Measurements from ENCODE around the gene KRTAP10-2.

DNA sequence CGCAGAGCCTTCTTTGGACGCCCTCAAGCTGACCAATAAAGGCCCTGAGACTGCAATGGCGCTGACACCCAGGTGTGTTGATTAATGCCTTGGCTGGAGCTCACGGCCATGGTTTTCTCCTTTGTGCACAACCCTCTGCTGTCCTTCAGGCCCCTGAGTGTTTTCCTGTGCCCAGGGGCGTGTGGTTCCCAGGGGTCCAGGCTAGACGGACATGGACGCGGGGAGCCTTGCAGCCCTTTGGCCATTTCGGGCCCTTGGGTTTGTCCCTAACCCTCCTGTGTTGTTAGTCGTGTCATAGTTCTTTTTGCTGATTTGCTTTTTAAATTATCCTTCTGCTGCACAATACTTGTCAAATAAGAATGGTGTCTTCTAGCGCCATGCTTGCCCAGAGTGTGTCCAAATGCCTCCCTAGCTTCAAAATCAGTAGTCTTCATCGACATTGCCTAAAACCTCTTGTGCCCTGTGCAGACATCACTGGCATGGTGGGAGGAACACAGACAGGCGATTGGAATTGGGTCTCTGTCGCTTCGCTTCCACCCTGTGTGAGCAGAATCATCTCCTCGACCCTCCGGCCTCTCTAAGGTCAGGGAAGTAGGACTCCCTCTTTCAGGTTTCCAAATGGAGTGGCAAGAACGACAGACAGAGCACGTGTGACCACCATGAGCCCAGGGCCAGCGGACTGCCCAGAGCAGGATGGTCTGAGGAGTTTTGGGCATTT, 24.2 kb upstream of the KRTAP10-2 start:
- TF ChIP-seq, protein P1, sequence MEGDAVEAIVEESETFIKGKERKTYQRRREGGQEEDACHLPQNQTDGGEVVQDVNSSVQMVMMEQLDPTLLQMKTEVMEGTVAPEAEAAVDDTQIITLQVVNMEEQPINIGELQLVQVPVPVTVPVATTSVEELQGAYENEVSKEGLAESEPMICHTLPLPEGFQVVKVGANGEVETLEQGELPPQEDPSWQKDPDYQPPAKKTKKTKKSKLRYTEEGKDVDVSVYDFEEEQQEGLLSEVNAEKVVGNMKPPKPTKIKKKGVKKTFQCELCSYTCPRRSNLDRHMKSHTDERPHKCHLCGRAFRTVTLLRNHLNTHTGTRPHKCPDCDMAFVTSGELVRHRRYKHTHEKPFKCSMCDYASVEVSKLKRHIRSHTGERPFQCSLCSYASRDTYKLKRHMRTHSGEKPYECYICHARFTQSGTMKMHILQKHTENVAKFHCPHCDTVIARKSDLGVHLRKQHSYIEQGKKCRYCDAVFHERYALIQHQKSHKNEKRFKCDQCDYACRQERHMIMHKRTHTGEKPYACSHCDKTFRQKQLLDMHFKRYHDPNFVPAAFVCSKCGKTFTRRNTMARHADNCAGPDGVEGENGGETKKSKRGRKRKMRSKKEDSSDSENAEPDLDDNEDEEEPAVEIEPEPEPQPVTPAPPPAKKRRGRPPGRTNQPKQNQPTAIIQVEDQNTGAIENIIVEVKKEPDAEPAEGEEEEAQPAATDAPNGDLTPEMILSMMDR (conservative IDR thresholded peaks at IDR 0.05; ENCODE audit: low read length) = no peak
- no peak for TF ChIP-seq EZH2phosphoT487 (IDR thresholded peaks at IDR 0.05; ENCODE audit: borderline replicate concordance, low read depth, low read length)
